ENCODE measurements around the gene DNAI7. TPM values are rescaled to one million over a fixed set of nuclear protein-coding genes. Genes with fewer than 3 reads are reported as not detected.

The DNAI7 gene
- total RNA-seq, 4 donors from 2014 or later, result 5.1 to 9.2 (median 6.9) TPM

DNA sequence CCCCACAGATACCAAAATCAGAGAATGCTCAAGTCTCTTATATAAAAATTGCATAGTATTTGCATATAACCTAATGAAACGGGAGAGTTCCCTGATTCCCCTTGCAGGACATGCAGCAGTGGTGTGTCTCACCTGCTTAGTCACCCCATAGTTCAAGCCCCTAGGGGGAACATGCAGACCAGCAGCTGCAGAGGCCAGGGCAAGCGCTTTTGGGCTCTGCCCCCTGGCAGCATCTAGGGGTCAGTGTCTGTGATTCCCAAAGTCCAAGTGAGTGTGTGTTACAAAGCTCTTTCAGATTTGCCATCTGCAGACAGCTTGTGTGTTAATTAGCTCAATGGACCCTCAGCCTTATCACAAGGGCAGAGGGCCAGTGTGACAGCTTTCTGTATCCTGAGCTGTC lies 110.1 kb downstream of the DNAI7 start:
- intact Hi-C loops (cut with DNase I), result no loop called here
- Histone ChIP-seq H3K27me3 (no peaks in the 10 kb centered on the region), H3K4me3 (replicated peaks in 1 of 3) (no peak overlapping the region), H3K36me3 (no peaks in the 10 kb centered on the region), H3K4me1 (no peaks in the 10 kb centered on the region), H3K9me3 (no peaks in the 10 kb centered on the region), H3K27ac (no peak overlapping the region)
- no peak for DNase-seq
- 98 to 100% methylated on average over 2 of the region's 2 CpGs for WGBS, 2 donors
- TF ChIP-seq CTCF (IDR thresholded peaks at IDR 0.05) (no peak), POLR2A (IDR thresholded peaks at IDR 0.05) (no peak)

GRCh38 chr12:25083211-25083610 lies 111.7 kb downstream of the DNAI7 start:
- DNase-seq, result no peak
- H3K9me3 ChIP-seq, result no peaks in the 10 kb centered on the region
- WGBS, 2 donors, result 66 to 68% methylated on average over 5 of the region's 5 CpGs
- H3K4me3 ChIP-seq (replicated peaks in 1 of 3), result no peak overlapping the region
- H3K4me1 ChIP-seq, result no peaks in the 10 kb centered on the region
- no peak overlapping the region for H3K27ac ChIP-seq
- no peaks in the 10 kb centered on the region for H3K27me3 ChIP-seq
- TF ChIP-seq POLR2A (IDR thresholded peaks at IDR 0.05) (no peak), CTCF (IDR thresholded peaks at IDR 0.05) (no peak)
- no peaks in the 10 kb centered on the region for H3K36me3 ChIP-seq
- intact Hi-C loops (cut with DNase I), result no loop called here

DNA sequence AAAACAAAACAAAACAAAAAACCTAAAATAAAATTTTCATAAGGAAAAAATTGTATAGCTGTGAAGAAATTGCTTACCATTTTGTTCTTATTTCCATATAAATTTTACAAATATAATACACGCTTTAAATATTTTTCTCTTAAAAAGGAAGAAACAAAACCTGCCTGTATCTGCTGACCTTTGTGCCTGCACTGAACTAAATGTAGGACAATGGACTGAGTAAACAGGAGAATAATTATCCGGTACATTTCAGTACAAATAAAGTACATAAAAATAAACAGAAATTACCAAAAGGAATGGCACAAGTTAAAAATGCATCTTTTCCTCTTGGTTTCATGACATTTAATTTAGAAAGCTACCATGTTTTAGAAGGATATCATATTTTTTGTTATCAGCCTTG lies 112.3 kb downstream of the DNAI7 start:
- H3K27ac ChIP-seq, result no peak overlapping the region
- H3K4me1 ChIP-seq, result no peaks in the 10 kb centered on the region
- H3K4me3 ChIP-seq (replicated peaks in 1 of 3), result no peak overlapping the region
- H3K36me3 ChIP-seq, result no peaks in the 10 kb centered on the region
- DNase-seq, result no peak
- no peak for TF ChIP-seq POLR2A (IDR thresholded peaks at IDR 0.05)
- TF ChIP-seq CTCF (IDR thresholded peaks at IDR 0.05), result no peak
- intact Hi-C loops (cut with DNase I), result no loop called here
- 84 to 85% methylated on average over 2 of the region's 2 CpGs for WGBS, 2 donors
- no peaks in the 10 kb centered on the region for H3K27me3 ChIP-seq
- H3K9me3 ChIP-seq, result no peaks in the 10 kb centered on the region

DNA sequence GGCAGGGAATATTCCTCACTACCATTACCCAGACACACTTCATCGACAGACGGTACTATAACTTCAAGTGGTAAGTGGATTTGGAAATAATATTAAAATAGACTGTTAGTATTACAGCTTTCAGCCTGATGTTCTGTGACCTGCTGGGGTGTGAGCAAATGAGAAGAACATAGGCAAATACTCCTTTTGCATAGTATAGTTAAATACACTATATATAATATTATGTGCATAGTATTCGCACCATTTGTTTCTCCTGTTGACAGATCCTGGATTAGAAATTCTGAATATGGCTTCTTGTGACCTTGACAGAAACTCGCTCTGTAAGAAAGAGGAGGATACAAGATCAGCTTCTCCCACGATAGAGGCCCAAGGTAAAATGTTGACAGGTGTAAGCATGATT lies 115.6 kb downstream of the DNAI7 start:
- H3K9me3 ChIP-seq, result no peaks in the 10 kb centered on the region
- no peak overlapping the region for H3K4me3 ChIP-seq (replicated peaks in 1 of 3)
- H3K27ac ChIP-seq, result no peak overlapping the region
- H3K4me1 ChIP-seq, result no peaks in the 10 kb centered on the region
- no peaks in the 10 kb centered on the region for H3K27me3 ChIP-seq
- DNase-seq, result no peak
- TF ChIP-seq CTCF (IDR thresholded peaks at IDR 0.05) (no peak), POLR2A (IDR thresholded peaks at IDR 0.05) (no peak)
- no peaks in the 10 kb centered on the region for H3K36me3 ChIP-seq
- intact Hi-C loops (cut with DNase I), result no loop called here
- 94% methylated on average over 5 of the region's 5 CpGs for WGBS, 2 donors

DNA sequence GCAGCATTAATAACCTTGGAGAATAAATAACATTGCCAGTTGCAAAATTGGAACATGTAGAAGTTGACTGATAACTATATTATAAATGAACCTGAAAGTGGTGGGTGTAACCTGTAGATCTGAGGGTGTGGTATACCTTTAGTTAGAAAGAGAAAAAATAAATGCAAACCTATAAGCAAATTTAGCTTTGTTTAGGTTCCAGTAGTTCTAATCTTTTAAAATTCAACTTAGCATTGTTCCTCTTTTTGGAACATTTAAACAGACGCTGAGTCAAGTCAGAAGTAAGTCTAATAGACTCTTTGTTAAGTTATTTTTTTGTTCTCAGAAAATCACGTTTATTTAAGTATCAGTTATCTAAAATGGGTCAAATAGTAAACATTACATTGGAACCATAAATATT lies 120.0 kb downstream of the DNAI7 start:
- no peak for TF ChIP-seq CTCF (IDR thresholded peaks at IDR 0.05)
- TF ChIP-seq POLR2A (IDR thresholded peaks at IDR 0.05), result no peak
- Histone ChIP-seq H3K27ac (no peak overlapping the region), H3K4me1 (no peaks in the 10 kb centered on the region), H3K4me3 (replicated peaks in 1 of 3) (no peak overlapping the region), H3K9me3 (no peaks in the 10 kb centered on the region), H3K27me3 (no peaks in the 10 kb centered on the region), H3K36me3 (no peaks in the 10 kb centered on the region)
- intact Hi-C loops (cut with DNase I), result no loop called here
- DNase-seq, result no peak
- 56 to 76% methylated on average over 2 of the region's 2 CpGs for WGBS, 2 donors
